ENCODE data around the gene EBLN1.

EBLN1 gene

GRCh38 chr10:22245567-22245966 lies 27.8 kb upstream of the EBLN1 start:
- no peak for TF ChIP-seq CTCF (IDR thresholded peaks at IDR 0.05; ENCODE audit: control insufficient read depth, extremely low read depth, insufficient read depth)
- no peak overlapping the region for H3K4me3 ChIP-seq (ENCODE audit: low read depth, low read length)
- DNase-seq (ENCODE audit: low read depth) = no peak

GRCh38 chr10:22244855-22245254 lies 27.0 kb upstream of the EBLN1 start:
- no peak overlapping the region for H3K4me3 ChIP-seq (ENCODE audit: low read depth, low read length)
- TF ChIP-seq CTCF (IDR thresholded peaks at IDR 0.05; ENCODE audit: control insufficient read depth, extremely low read depth, insufficient read depth) = no peak
- DNase-seq (ENCODE audit: low read depth) = no peak

GRCh38 chr10:22244001-22244400 lies 26.2 kb upstream of the EBLN1 start:
- no peak overlapping the region for H3K4me3 ChIP-seq (ENCODE audit: low read depth, low read length)
- no peak for DNase-seq (ENCODE audit: low read depth)
- TF ChIP-seq CTCF (IDR thresholded peaks at IDR 0.05; ENCODE audit: control insufficient read depth, extremely low read depth, insufficient read depth) = no peak

- DNase-seq (ENCODE audit: low read depth) = no peak
- TF ChIP-seq CTCF (IDR thresholded peaks at IDR 0.05; ENCODE audit: control insufficient read depth, extremely low read depth, insufficient read depth) = no peak
- H3K4me3 ChIP-seq (ENCODE audit: low read depth, low read length) = no peak overlapping the region
Measured at GRCh38 chr10:22243321-22243720, 25.5 kb upstream of the EBLN1 start.

- H3K4me3 ChIP-seq (ENCODE audit: low read depth, low read length) = no peak overlapping the region
- no peak for DNase-seq (ENCODE audit: low read depth)
- TF ChIP-seq CTCF (IDR thresholded peaks at IDR 0.05; ENCODE audit: control insufficient read depth, extremely low read depth, insufficient read depth) = no peak
Measured at GRCh38 chr10:22231260-22231659, 13.4 kb upstream of the EBLN1 start.

GRCh38 chr10:22230158-22230833 lies 12.5 kb upstream of the EBLN1 start:
- H3K4me3 ChIP-seq (ENCODE audit: low read depth, low read length) = peak overlapping the region; percentile 78
- DNase-seq (ENCODE audit: low read depth) = peak; percentile 49

More at GRCh38 chr10:22230158-22230833, 12.5 kb upstream of the EBLN1 start:
- no peak for TF ChIP-seq CTCF (IDR thresholded peaks at IDR 0.05; ENCODE audit: control insufficient read depth, extremely low read depth, insufficient read depth)

All from LNCaP clone FGC (cell line).